Fibroblast of villous mesenchyme (primary cell): ENCODE results near the gene CACNG4. TPM values are rescaled to one million over a fixed set of nuclear protein-coding genes. Genes with fewer than 3 reads are reported as not detected.

ENCODE experiments used
- DNase-seq: peaks from one replicate; pipeline ENCODE4 v3.0.0-alpha.2; 2010; ENCODE audit warnings: low read depth
- H3K4me3 ChIP-seq: 2 replicates; pipeline ENCODE4 v1.5.1; 2011; ENCODE audit warnings: low read depth, mild to moderate bottlenecking, low read length
- total RNA-seq: library from RNA; depleted of rRNA; stranded (reverse); fragments of >200 nt; gene quantifications from 2 replicates; pipeline ENCODE4 v1.2.3, GENCODE V29; 2012
- TF ChIP-seq, protein P1 (sequence below): IDR thresholded peaks from 2 replicates; pipeline ENCODE4 v1.5.1; 2012; ENCODE audit warnings: low read depth, mild to moderate bottlenecking, low read length; ENCODE audit not compliant: insufficient read depth

The CACNG4 gene
- total RNA-seq, 1 donor, result not detected

DNA sequence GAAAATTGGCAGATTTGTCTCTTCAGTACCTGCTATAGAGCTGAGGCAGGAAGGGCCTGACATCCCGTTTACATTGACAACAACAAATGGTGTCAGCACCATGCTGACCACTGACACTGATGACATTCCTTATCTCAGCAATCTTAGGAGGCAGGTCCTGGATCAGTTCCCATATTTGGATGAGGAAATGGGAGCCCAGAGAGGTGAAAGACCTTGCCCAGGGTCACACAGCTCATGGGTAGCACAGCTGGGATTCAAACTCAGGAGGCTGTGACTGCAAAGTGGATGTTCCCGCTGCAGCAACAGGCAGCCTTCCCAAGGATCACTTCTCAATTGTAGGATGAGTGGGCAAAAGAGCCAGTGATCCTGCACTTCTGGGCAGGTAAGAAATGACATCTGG, 30.5 kb upstream of the CACNG4 start:
- TF ChIP-seq, protein P1, sequence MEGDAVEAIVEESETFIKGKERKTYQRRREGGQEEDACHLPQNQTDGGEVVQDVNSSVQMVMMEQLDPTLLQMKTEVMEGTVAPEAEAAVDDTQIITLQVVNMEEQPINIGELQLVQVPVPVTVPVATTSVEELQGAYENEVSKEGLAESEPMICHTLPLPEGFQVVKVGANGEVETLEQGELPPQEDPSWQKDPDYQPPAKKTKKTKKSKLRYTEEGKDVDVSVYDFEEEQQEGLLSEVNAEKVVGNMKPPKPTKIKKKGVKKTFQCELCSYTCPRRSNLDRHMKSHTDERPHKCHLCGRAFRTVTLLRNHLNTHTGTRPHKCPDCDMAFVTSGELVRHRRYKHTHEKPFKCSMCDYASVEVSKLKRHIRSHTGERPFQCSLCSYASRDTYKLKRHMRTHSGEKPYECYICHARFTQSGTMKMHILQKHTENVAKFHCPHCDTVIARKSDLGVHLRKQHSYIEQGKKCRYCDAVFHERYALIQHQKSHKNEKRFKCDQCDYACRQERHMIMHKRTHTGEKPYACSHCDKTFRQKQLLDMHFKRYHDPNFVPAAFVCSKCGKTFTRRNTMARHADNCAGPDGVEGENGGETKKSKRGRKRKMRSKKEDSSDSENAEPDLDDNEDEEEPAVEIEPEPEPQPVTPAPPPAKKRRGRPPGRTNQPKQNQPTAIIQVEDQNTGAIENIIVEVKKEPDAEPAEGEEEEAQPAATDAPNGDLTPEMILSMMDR, result no peak
- no peak for DNase-seq
- H3K4me3 ChIP-seq, result no peak overlapping the region

DNA sequence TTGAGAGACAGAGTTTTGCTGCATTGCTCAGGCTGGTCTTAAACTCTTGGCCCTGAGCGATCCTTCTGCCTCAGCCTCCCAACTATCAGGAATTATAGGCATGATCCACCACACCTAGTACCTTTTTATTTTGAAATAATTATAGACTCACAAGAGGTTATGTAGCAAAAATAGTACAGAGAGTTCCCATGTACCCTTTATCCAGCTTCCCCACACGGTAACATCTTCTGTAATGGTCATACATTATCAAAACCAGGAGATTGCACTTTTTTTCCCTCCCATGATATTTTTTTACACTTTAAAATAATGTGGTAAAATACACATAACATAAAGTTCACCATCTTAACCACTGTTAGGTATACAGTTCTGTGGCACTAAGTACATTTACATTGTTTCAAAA, 28.8 kb upstream of the CACNG4 start:
- H3K4me3 ChIP-seq, result no peak overlapping the region
- DNase-seq, result no peak
- TF ChIP-seq, protein P1, result no peak

DNA sequence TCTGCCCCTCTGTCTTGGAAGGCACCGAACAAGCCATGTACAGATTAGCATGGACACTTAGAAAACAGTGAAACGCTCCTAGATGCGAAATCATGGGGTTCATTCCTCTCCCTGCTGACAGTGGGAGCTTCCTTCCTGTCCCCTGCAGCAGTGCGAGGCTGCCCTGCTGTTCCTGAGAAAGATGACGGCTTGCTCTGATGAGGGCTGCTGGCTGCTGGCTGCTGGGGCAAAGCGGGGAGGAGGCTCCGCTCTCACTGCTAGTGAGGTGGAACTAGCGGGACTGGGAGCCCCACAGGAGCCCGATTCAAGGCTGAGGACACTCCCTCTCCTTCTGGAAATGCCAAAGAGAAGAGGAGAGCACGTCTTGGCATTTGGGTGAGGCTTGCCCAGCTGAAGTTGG, 25.9 kb upstream of the CACNG4 start:
- TF ChIP-seq, protein P1, result no peak
- H3K4me3 ChIP-seq, result no peak overlapping the region
- no peak for DNase-seq

DNA sequence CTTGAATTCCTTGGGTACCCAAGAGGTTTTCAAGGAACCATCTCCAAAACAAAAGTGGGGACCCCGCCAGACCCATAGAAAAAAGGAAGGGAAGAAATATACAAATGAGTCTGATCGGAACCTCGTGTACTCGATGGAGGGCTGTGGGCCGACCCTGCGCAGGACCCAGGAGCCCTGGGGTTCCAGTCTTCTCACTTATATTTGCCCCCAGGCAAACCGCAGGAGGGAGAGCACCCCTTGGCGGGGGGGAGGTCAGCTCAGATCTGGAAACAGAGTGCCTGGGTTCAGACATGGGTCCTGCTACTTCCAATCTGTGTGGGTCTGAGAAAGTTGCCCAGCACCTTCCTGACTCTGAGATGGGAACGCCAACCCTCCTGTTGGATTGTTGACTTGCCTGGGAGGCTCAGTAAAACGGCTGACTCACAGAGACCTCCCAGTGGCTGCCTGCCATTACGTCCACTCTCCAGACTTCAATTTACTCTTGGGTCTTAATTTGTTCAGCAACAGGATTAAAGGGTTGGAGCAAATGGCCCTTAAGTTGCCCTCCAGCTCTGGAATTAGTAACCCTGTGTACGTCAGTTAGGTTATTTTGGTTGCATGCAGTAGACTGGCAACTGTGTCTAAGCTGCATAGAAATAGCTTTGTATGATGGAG, 24.9 kb upstream of the CACNG4 start:
- DNase-seq, result no peak
- TF ChIP-seq, protein P1, result no peak
- H3K4me3 ChIP-seq, result no peak overlapping the region

DNA sequence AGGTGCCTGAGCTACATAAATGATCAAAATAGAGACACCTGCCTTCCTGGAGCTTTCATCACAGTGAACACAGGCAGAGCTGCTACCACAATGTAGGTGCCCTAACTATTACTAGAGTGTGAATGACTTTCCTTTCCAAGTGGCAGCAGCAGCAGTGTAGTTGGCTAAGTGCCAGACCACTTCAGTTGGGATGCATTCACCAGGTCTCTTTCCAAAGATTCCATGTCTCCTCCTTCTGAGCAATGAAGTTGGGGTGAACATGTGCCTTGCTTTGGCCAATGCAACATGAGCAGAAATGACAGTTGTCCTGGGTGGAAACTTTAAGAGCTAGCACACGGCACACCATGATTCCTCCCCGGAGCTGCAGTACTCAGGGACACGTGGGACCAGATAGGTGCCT, 23.3 kb upstream of the CACNG4 start:
- no peak for DNase-seq
- TF ChIP-seq, protein P1, result no peak
- H3K4me3 ChIP-seq, result no peak overlapping the region

DNA sequence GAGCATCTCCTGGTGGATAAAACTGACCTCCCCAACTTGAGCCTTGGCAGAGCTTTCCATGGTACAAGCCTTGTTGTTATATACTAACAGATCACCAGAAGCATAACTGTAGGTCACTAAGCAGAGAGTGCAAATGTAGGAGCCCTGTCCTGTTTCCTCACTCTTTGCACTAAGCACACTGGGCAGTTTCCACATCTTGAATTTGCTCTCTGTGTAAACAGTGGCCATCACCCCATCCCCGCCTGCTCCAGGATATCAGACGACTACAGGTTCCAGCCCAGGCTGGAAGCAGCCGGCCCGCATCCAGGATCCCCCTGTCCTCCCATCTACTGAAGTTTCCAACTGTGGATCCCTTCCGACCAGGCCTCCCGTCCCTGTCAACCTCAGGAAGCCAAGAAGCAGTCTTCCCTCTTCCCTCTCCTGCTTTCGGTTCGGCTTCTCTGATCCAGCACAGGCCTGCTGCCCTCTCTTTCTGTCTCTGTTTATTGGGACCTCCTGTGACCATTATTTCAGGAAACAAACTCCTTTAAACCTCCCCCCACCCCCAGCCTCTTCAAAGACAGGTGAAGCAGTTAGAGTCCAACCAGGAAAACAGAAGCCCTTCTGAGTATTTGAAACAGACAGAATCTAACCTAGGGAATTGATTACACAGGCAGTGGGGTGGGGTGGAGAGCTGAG, 22.6 kb upstream of the CACNG4 start:
- TF ChIP-seq, protein P1, result no peak
- H3K4me3 ChIP-seq, result no peak overlapping the region
- no peak for DNase-seq
